ENCODE results near the gene SFXN2. TPM values are rescaled to one million over a fixed set of nuclear protein-coding genes. Genes with fewer than 3 reads are reported as not detected.
A peak's percentile ranks its signal among the peaks of the same experiment; 100 is the strongest.
"Not testable (repeated sequence)": the region's sequence is repeated elsewhere in the genome, so short reads cannot be mapped to it uniquely, and the experiment has no call there.

The SFXN2 gene
- total RNA-seq, 2 donors from 2014 or later, result 18.0 to 28.0 TPM

DNA sequence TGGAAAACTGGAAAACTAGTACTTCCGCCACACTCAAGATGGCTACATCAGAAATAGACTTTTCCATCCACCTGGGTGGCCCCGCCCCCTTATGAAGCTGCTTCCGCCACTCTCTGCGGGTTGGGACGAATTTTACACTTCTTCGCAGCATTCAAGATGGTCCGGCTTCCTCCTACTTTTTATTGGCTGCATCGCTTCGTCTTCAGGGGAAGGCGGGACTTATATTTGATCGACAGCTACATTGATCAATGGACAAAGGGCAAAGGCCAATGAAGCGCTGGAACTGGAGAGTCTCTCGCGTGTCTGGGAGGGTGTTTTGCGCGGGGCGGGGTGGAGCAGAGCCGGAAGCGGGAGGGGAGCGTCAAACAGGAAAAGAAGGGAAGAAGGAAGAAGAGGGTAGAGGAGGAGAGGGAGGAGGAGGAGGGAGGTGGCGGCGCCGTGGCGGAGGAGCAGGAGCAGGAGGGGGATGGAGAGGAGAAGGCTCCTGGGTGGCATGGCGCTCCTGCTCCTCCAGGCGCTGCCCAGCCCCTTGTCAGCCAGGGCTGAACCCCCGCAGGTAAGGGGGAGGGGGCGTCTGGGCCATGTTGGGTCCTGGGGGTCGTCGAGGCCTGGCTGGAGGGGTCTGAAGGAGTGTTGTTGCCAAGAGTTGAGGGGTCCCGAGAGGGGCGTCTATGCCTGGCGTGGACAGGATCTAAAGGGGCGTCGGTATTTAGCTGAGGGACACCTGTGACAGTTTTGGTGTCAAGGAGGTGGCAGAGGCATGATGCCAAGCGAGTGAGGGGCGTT lies 29.3 kb downstream of the SFXN2 start, which contains the start of gene WBP1L:
Gene WBP1L, plus strand, starts transcription at position 361 of the 786 bp plus-strand sequence. Its CDS starts 106 bp downstream, at position 467.
- Mint-ChIP-seq H3K9me3 (peaks cover 6% of the 10 kb centered on the region), H3K27ac (peak within 1 kb of the TSS; percentile 93), H3K4me3 (peak within 1 kb of the TSS; percentile 93), H3K36me3 (ENCODE audit: low read depth) (peaks cover 25% of the 10 kb centered on the region), H3K27me3 (no peaks in the 10 kb centered on the region), H3K4me1 (peaks cover 38% of the 10 kb centered on the region)
- peak; percentile 98 for ATAC-seq (replicated peaks)

DNA sequence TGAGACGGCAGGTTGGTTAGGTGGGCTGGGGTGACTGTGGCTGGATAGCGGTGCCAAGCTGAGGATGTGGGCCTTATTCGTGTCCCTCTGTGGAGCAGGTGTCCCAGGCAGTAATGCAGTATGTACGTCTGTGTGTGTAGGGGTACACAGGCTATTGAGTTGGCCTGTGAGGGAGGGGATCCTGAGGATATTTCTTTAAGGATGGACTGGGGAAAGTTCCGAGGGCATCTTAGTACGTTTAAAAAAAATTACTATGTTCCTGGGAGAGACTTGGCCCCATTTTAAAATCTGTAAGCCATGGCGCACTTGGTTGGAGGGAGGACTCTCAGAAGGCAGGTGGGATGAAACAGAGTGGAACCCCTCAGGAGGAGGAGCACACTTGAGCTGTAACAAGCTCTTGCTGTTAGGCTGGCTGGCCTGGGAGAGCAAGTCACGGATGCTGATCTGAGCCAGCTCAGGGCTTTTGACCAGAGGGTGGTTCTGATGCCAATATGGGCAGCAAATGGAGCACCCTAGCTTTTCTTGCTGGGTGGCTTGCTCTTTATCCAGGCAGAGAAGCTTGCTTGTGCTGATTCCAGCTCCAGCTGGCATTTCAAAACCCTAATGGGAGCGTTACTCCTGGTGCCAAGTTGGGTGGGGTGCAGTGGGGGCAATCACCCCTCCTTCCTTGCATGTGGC lies 30.1 kb downstream of the SFXN2 start:
- peaks cover 6% of the 10 kb centered on the region for H3K9me3 Mint-ChIP-seq
- H3K4me1 Mint-ChIP-seq, result peaks cover 40% of the 10 kb centered on the region
- H3K4me3 Mint-ChIP-seq, result peak overlapping the region; percentile 93

DNA sequence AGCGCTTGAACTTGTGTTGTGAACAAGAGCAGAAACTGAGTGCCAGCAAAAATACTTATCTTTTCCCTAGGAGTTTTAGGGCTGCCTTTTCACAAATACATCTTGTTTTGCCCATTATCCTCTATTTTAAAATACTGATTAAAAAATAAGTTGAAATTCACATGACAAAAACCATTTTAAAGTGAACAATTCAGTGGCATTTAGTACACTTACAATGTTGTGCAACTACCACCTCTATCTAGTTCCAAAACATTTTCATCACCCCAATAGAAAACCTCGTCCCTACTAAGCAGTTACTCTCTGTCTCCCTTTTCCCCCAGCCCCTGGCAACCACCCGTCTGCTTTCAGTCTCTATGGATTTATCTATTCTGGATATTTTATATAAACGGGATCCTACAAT lies 30.7 kb downstream of the SFXN2 start:
- peaks cover 27% of the 10 kb centered on the region for H3K36me3 Mint-ChIP-seq (ENCODE audit: low read depth)
- H3K27me3 Mint-ChIP-seq, result no peaks in the 10 kb centered on the region
- no peak for ATAC-seq (replicated peaks)
- H3K4me3 Mint-ChIP-seq, result peak overlapping the region; percentile 93
- H3K9me3 Mint-ChIP-seq, result peaks cover 6% of the 10 kb centered on the region
- peaks cover 40% of the 10 kb centered on the region for H3K4me1 Mint-ChIP-seq
- H3K27ac Mint-ChIP-seq, result peak overlapping the region; percentile 93

More for the DNA sequence above, 30.1 kb downstream of the SFXN2 start:
- Mint-ChIP-seq H3K27ac (peak overlapping the region; percentile 93), H3K27me3 (no peaks in the 10 kb centered on the region), H3K36me3 (ENCODE audit: low read depth) (peaks cover 27% of the 10 kb centered on the region)
- peak; percentile 8 for ATAC-seq (replicated peaks)

GRCh38 chr10:102752266-102752930 lies 38.0 kb downstream of the SFXN2 start:
- Mint-ChIP-seq H3K36me3 (ENCODE audit: low read depth) (peaks cover 10% of the 10 kb centered on the region), H3K4me3 (peak overlapping the region; percentile 31), H3K27me3 (no peaks in the 10 kb centered on the region), H3K27ac (peak overlapping the region; percentile 64), H3K9me3 (no peaks in the 10 kb centered on the region), H3K4me1 (peaks cover 23% of the 10 kb centered on the region)
- no peak for ATAC-seq (replicated peaks)

- Mint-ChIP-seq H3K36me3 (ENCODE audit: low read depth) (peaks cover 11% of the 10 kb centered on the region), H3K27ac (peak overlapping the region; percentile 64), H3K4me1 (peaks cover 24% of the 10 kb centered on the region), H3K9me3 (no peaks in the 10 kb centered on the region), H3K4me3 (peak overlapping the region; percentile 31), H3K27me3 (no peaks in the 10 kb centered on the region)
- peak; percentile 62 for ATAC-seq (replicated peaks)
Observed at GRCh38 chr10:102752934-102753664, 38.7 kb downstream of the SFXN2 start.

GRCh38 chr10:102753718-102754117 lies 39.3 kb downstream of the SFXN2 start:
- Mint-ChIP-seq H3K36me3 (ENCODE audit: low read depth) (peaks cover 11% of the 10 kb centered on the region), H3K4me1 (peaks cover 24% of the 10 kb centered on the region), H3K27ac (no peak overlapping the region), H3K27me3 (no peaks in the 10 kb centered on the region), H3K4me3 (no peak overlapping the region), H3K9me3 (no peaks in the 10 kb centered on the region)
- ATAC-seq (replicated peaks), result no peak

GRCh38 chr10:102757323-102757722 lies 42.9 kb downstream of the SFXN2 start:
- ATAC-seq (replicated peaks), result no peak
- no peak overlapping the region for H3K27ac Mint-ChIP-seq
- H3K27me3 Mint-ChIP-seq, result no peaks in the 10 kb centered on the region
- H3K4me3 Mint-ChIP-seq, result no peak overlapping the region
- no peaks in the 10 kb centered on the region for H3K9me3 Mint-ChIP-seq
- H3K36me3 Mint-ChIP-seq (ENCODE audit: low read depth), result peaks cover 26% of the 10 kb centered on the region
- peaks cover 27% of the 10 kb centered on the region for H3K4me1 Mint-ChIP-seq

DNA sequence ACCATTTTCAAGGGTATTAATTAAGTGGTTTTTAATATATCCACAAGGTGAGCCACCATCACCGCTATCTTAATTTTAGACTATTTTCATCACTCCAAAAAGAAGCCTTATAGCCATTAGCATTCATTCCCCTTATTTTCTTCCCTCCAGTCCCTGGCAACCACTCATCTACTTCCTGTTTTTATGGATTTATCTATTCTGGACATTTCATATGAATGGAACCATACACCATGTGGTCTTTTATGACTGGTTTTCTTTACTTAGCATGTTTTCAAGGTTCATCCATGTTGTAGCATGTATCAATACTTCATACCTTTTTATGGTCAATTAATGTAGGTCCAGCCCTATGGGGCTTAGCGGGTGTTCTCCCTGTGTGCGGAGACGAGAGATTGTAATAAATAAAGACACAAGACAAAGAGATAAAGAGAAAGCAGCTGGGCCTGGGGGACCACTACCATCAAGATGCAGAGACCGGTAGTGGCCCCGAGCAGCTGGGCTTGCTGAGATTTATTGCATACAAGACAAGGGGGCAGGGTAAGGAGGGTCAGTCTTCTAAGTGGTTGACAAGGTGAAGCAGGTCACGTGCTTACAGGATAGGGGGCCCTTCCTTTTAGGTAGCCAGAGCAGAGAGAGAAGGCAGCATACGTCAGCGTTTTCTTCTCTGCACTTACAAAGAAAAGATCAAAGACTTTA lies 44.0 kb downstream of the SFXN2 start:
- Mint-ChIP-seq H3K27me3 (no peaks in the 10 kb centered on the region), H3K4me3 (peak overlapping the region; percentile 7), H3K4me1 (peaks cover 21% of the 10 kb centered on the region), H3K27ac (no peak overlapping the region), H3K9me3 (no peaks in the 10 kb centered on the region), H3K36me3 (ENCODE audit: low read depth) (peaks cover 37% of the 10 kb centered on the region)
- no peak for ATAC-seq (replicated peaks)

DNA sequence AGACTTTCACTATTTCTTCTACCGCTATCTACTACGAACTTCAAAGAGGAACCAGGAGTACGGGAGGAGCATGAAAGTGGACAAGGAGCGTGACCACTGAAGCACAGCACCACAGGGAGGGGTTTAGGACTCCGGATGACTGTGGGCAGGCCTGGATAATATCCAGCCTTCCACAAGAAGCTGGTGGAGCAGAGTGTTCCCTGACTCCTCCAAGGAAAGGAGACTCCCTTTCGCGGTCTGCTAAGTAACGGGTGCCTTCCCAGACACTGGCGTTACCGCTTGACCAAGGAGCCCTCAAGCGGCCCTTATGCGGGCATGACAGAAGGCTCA lies 44.5 kb downstream of the SFXN2 start:
- H3K27me3 Mint-ChIP-seq; ATAC-seq (replicated peaks); H3K9me3 Mint-ChIP-seq; H3K27ac Mint-ChIP-seq: not testable (repeated sequence)
- Mint-ChIP-seq H3K4me1 (peaks cover 21% of the 10 kb centered on the region), H3K4me3 (peak overlapping the region; percentile 7), H3K36me3 (ENCODE audit: low read depth) (peaks cover 42% of the 10 kb centered on the region)

DNA sequence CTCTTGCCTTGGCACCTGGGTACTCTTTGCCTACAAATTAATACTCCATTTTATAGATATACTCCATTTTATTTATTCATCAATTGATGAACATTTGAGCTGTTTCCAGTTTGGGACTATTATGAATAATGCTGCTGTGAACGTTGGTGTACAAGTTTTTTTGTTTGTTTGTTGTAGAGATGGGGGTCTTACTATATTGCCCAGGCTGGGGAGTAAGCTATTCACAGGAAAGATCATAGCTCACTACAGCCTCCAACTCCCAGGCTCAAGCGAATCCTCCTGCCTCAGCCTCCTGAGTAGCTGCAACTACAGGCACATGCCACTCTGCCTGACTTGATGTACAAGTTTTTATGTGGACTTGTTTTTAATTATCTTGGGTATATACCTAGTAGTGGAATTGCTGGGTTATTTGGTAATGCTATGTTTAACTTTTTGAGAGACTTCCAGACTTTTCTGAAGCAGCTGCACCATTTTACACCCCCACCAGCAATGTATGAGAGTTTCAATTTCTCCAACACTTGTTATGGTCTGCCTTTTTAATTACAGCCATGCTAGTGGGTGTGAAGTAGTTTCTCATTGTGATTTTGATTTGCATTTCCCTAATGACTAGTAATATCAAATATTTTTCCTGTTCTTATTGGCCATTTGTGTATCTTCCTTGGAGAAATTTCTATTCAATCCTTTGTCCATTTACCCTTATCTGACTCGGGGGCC lies 45.2 kb downstream of the SFXN2 start:
- H3K27ac Mint-ChIP-seq, result no peak overlapping the region
- no peak for ATAC-seq (replicated peaks)
- H3K4me1 Mint-ChIP-seq, result peaks cover 21% of the 10 kb centered on the region
- H3K36me3 Mint-ChIP-seq (ENCODE audit: low read depth), result peaks cover 49% of the 10 kb centered on the region
- H3K27me3 Mint-ChIP-seq, result no peaks in the 10 kb centered on the region
- no peak overlapping the region for H3K4me3 Mint-ChIP-seq
- H3K9me3 Mint-ChIP-seq, result no peaks in the 10 kb centered on the region

DNA sequence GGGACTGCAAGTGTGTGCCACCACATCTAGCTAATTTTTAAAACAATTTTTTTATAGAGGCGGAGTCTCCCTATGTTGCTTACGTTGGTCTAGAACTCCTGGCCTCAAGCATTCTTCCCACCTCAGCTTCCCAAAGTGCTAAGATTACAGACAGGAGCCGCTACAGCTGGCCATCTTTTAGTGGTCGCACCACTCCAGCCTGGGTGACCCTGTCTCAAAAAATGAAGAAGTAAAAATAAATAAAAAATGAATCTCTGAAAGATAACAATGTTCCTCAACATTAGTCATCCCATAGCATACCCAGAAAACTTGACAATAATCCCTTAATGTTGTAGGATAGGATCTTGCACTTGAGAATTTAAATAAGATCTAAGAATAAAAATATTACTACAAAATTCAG lies 47.5 kb downstream of the SFXN2 start:
- Mint-ChIP-seq H3K4me1 (peaks cover 25% of the 10 kb centered on the region), H3K36me3 (ENCODE audit: low read depth) (peaks cover 61% of the 10 kb centered on the region), H3K27me3 (no peaks in the 10 kb centered on the region), H3K9me3 (no peaks in the 10 kb centered on the region), H3K4me3 (no peak overlapping the region), H3K27ac (no peak overlapping the region)
- ATAC-seq (replicated peaks), result no peak

DNA sequence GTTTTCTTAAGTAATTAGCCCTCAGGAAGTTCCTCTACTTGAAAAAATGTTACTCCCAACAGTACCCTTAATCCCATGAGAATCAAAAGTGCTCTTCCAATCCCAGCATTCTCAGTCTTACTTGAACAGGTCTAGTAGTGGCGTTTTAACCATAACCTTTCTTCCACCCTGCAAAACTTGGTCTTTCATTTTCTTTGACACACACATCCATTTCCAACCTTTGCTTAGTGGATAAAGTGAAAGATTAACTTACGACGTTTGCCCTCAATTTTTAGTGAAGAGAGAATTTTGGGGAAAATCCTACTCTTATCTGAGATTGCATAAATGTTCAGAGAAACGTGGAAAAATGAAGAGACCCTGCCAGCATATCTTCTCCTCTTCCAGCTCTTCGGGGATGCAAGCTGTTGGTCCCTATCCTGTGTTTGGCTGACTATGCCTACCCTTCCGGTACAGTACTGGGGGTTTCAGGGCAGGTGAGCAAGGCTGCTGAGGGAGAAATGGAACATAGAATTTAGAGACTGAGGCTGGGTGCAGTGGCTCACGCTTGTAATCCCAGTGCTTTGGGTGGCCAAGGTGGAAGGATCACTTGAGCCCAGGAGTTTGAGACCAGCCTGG lies 48.1 kb downstream of the SFXN2 start:
- H3K27ac Mint-ChIP-seq, result peak overlapping the region; percentile 33
- no peak overlapping the region for H3K4me3 Mint-ChIP-seq
- ATAC-seq (replicated peaks), result no peak
- H3K27me3 Mint-ChIP-seq, result no peaks in the 10 kb centered on the region
- H3K36me3 Mint-ChIP-seq (ENCODE audit: low read depth), result peaks cover 61% of the 10 kb centered on the region
- no peaks in the 10 kb centered on the region for H3K9me3 Mint-ChIP-seq
- peaks cover 30% of the 10 kb centered on the region for H3K4me1 Mint-ChIP-seq

DNA sequence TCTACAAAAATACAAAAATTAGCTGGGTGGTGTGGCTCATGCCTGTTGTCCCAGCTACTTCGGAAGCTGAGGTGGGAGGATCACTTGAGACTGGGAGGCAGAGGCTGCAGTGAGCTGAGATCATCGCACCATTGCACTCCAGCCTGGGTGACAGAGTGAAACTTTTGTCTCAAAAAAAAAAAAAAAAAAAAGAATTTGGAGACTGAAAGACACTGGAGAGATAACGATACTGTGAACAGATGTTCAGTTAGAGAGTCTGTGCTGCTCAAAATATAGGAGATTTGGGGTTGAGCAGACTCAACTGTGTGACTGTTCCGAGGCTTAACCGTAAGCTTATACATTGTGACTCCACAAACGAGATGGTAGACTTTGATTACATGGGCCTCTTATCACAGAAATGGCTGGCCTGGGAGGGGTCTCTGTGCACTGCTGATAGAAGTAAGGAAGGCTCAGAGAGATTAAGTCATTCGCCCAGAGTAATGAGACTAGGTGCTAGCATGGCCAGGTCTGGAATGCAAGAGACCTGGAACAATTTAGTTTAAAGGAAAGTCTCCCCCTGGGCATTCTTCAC lies 48.7 kb downstream of the SFXN2 start:
- peaks cover 59% of the 10 kb centered on the region for H3K36me3 Mint-ChIP-seq (ENCODE audit: low read depth)
- no peak for ATAC-seq (replicated peaks)
- H3K27me3 Mint-ChIP-seq, result no peaks in the 10 kb centered on the region
- no peak overlapping the region for H3K4me3 Mint-ChIP-seq
- H3K27ac Mint-ChIP-seq, result peak overlapping the region; percentile 33
- no peaks in the 10 kb centered on the region for H3K9me3 Mint-ChIP-seq
- H3K4me1 Mint-ChIP-seq, result peaks cover 31% of the 10 kb centered on the region

Data from activated T-helper 17 cell treated with anti-CD3 and anti-CD28 coated beads, Interleukin-2, amount 50 U/mL, for 72 hours (primary cell).